SK-N-MC (cell line): ENCODE results near the gene GSAP.
"Not testable (repeated sequence)": the region's sequence is repeated elsewhere in the genome, so short reads cannot be mapped to it uniquely, and the experiment has no call there.

ENCODE experiments used
- DNase-seq: peaks from one replicate; pipeline ENCODE4 v3.0.0-alpha.2; 2011; ENCODE audit warnings: low read depth, low spot score
- H3K27ac ChIP-seq: fragments of 200-600 bp; sonication (generic); 2 replicates; pipeline ENCODE4 v1.5.1; 2016; ENCODE audit warnings: mixed run types
- H3K36me3 ChIP-seq: fragments of 200-600 bp; sonication (generic); 2 replicates; pipeline ENCODE4 v1.6.1; 2017; ENCODE audit warnings: antibody characterized with exemption, low read length, mixed read lengths; ENCODE audit not compliant: insufficient read depth
- H3K4me3 ChIP-seq: fragments of 200-600 bp; sonication (generic); 2 replicates; pipeline ENCODE4 v1.5.1; 2016
- H3K9ac ChIP-seq: fragments of 200-600 bp; sonication (generic); 2 replicates; pipeline ENCODE4 v1.8.0; 2017; ENCODE audit warnings: mixed run types, mixed read lengths; ENCODE audit not compliant: insufficient read length
- H3K9me3 ChIP-seq: fragments of 200-600 bp; sonication (generic); 2 replicates; pipeline ENCODE4 v1.6.1; 2017; ENCODE audit warnings: low read depth, mild to moderate bottlenecking, antibody characterized with exemption, low read length, moderate library complexity, mixed read lengths
- EZH2 ChIP-seq: fragments of 200-600 bp; sonication (generic); IDR thresholded peaks from one replicate; pipeline ENCODE4 v1.6.1; 2017; ENCODE audit warnings: antibody characterized with exemption
- FOXP2 ChIP-seq: optimal IDR thresholded peaks from 2 replicates; pipeline ENCODE3; 2011; ENCODE audit warnings: mild to moderate bottlenecking, moderate library complexity; ENCODE audit not compliant: insufficient read depth; ENCODE audit errors: extremely low read length, control extremely low read depth
- POLR2AphosphoS5 ChIP-seq: IDR thresholded peaks from 2 replicates; pipeline ENCODE4 v1.6.1; 2012; ENCODE audit warnings: mild to moderate bottlenecking, low read depth, low read length, borderline replicate concordance

Gene GSAP

DNA sequence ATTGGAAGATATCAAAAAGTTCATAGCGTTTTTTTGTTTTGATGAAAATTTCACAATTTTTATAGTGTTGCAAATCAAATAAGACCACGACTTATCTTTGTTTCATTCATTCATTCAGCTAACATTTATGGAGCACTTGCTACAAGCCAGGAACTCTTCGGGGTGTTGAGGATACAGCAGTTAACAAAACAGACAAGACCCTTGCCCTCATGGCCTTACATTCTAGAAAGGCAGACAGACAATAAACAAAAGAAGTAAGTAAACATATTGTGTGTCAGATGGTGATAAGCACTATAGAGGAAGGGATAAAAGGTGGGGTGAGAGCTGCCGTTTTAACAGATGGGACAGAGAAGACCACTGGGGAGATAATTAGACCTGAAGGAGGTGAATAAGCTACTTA lies 41.6 kb upstream of the GSAP start:
- Histone ChIP-seq H3K4me3 (no peak overlapping the region), H3K27ac (no peak overlapping the region), H3K36me3 (no peaks in the 10 kb centered on the region), H3K9me3 (no peaks in the 10 kb centered on the region), H3K9ac (no peak overlapping the region)
- TF ChIP-seq FOXP2 (no peak), POLR2AphosphoS5 (no peak), EZH2 (no peak)
- DNase-seq = no peak

DNA sequence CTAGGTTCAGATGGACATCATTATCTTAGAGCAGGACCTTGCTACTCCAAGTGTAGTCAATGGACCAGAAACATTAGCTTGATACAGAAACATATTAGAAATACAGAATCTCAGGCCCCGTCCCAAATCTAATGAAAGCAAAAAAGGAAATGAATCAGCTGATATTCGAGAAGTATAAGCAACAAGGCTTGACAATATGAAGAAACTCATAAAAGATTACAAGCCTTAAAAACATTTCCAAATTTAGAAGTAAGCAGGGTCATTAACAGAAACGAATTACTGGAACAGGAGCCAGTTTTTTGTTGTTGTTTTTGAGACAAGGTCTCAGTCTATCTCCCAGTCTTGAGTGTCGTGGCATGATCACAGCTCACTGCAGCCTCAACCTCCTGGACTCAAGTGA lies 40.5 kb upstream of the GSAP start:
- DNase-seq = no peak
- H3K27ac ChIP-seq = no peak overlapping the region

DNA sequence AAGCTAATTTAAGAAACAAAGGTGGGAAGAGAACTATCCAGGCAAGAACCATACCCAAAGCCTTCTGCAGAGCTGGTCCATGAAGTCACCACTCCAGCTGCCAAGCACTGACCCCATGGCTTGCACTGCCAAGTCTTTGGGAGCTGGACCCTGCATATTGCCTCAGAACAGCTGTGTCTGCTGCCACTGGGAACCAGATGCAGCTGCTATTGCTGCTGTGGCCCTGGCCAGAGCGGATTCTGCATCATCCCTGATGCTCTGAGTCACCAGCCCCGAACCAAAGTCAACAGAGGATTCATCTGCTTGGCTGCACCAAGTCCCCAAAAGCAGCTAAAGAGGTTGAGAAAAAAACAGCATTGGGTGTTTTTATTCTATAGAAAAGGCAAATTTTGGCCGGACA lies 39.2 kb upstream of the GSAP start:
- Histone ChIP-seq H3K4me3 (no peak overlapping the region), H3K9ac (no peak overlapping the region), H3K27ac (no peak overlapping the region), H3K36me3 (no peaks in the 10 kb centered on the region), H3K9me3 (no peaks in the 10 kb centered on the region)
- TF ChIP-seq FOXP2 (no peak), EZH2 (no peak), POLR2AphosphoS5 (no peak)
- DNase-seq = no peak

More for the DNA sequence above, 40.5 kb upstream of the GSAP start:
- no peaks in the 10 kb centered on the region for H3K36me3 ChIP-seq
- H3K9me3 ChIP-seq = no peaks in the 10 kb centered on the region
- TF ChIP-seq FOXP2 (no peak), EZH2 (no peak), POLR2AphosphoS5 (no peak)
- H3K9ac ChIP-seq = no peak overlapping the region
- no peak overlapping the region for H3K4me3 ChIP-seq

DNA sequence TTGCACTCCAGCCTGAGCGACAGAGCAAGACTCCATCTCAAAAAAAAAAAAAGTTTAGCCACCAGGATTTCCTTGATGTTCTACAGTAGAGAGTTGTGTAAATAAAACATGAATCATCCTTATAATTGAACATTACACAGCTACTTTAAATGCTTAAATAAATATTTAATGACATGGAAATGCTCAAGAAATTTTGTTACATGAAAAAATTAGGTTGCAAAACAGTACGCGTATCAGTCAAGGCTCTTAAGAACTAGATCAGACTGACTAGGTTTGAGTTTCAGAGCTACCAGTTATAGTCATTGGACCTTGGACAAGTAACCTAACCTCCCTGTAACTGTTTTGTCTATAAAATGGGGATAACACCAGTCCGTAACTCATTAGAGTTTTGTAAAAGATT lies 38.7 kb upstream of the GSAP start:
- H3K27ac ChIP-seq = no peak overlapping the region
- no peak for DNase-seq
- TF ChIP-seq POLR2AphosphoS5 (no peak), FOXP2 (no peak), EZH2 (no peak)
- no peaks in the 10 kb centered on the region for H3K36me3 ChIP-seq
- H3K9me3 ChIP-seq = no peaks in the 10 kb centered on the region
- no peak overlapping the region for H3K4me3 ChIP-seq
- H3K9ac ChIP-seq = no peak overlapping the region

DNA sequence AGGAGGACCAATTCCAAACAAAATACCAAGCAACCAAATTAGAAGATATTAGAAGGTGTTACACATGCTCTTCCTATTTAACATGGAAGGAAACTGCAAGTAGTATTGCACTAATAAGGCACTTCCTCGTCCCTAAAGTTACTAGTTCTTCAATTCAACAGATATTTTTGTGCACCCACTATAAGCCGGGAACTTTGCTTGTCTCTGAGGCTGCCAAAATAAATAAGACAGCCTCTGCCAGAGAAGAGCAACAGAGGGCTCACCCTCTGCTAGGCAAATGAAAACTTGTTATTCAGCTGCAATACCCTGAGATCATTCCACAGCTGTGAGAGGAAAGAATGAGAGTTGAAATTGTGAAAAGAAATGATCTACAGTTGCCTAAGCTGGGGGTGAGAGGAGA lies 37.4 kb upstream of the GSAP start:
- TF ChIP-seq FOXP2 (no peak), EZH2 (no peak), POLR2AphosphoS5 (no peak)
- no peak for DNase-seq
- Histone ChIP-seq H3K4me3 (no peak overlapping the region), H3K9me3 (no peaks in the 10 kb centered on the region), H3K27ac (no peak overlapping the region), H3K9ac (no peak overlapping the region), H3K36me3 (no peaks in the 10 kb centered on the region)

DNA sequence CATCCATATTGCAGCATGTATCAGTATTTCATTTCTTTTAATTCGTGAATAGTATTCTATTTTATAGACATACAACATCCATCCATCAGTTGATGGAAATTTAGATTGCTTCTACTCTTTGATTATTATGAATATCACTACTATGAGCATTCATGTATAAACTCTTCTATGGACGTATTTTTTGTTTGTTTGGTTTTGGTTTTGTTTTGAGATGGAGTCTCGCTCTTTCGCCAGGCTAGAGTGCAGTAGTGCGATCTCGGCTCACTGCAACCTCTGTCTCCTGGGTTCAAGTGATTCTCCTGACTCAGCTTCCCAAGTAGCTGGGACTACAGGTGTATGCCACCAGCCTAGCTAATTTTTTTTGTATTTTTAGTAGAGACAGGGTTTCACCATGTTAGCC lies 35.8 kb upstream of the GSAP start:
- H3K9me3 ChIP-seq, H3K4me3 ChIP-seq, H3K36me3 ChIP-seq, H3K27ac ChIP-seq, H3K9ac ChIP-seq, DNase-seq: not testable (repeated sequence)

DNA sequence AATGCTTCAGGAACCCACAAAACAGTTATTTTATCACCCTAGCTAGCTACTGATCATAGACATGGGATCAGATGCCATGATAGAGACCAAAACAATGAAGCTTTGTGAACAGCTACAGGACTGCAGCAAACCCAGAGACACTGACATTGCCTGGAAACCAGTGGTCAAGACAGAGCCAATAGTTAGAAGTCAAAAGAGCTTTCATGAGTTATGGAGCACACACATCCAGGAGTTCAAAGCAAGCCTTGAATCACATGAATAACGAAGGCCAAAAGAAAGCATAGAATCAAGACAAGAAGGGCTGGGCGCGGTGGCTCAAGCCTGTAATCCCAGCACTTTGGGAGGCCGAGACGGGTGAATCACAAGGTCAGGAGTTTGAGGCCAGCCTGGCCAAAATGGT lies 34.5 kb upstream of the GSAP start:
- Histone ChIP-seq H3K9ac (no peak overlapping the region), H3K36me3 (no peaks in the 10 kb centered on the region), H3K9me3 (no peaks in the 10 kb centered on the region), H3K4me3 (no peak overlapping the region), H3K27ac (no peak overlapping the region)
- no peak for DNase-seq
- no peak for TF ChIP-seq FOXP2
- TF ChIP-seq POLR2AphosphoS5 = no peak
- TF ChIP-seq EZH2 = no peak

DNA sequence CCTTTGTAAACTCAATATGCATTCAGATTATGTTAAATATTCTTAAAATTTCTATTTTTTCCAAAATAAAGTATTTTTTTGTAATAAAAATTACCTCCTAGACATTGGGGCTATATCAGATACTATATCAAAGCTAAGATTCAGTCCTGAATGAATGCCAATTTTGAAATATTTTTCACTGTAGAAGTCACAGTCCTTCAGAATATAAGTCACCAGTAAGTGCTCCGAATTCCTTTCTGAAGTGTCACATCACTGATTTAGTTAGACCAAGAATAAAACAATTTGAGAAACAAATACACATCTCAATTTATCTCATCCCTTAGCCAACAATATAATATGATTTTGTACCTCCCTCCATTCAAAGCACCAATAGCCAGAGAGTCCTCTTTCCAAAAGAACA lies 33.9 kb upstream of the GSAP start:
- no peak overlapping the region for H3K9ac ChIP-seq
- no peak for TF ChIP-seq POLR2AphosphoS5
- TF ChIP-seq EZH2 = no peak
- no peak for TF ChIP-seq FOXP2
- H3K27ac ChIP-seq = no peak overlapping the region
- H3K9me3 ChIP-seq = no peaks in the 10 kb centered on the region
- no peak for DNase-seq
- H3K36me3 ChIP-seq = no peaks in the 10 kb centered on the region
- H3K4me3 ChIP-seq = no peak overlapping the region

DNA sequence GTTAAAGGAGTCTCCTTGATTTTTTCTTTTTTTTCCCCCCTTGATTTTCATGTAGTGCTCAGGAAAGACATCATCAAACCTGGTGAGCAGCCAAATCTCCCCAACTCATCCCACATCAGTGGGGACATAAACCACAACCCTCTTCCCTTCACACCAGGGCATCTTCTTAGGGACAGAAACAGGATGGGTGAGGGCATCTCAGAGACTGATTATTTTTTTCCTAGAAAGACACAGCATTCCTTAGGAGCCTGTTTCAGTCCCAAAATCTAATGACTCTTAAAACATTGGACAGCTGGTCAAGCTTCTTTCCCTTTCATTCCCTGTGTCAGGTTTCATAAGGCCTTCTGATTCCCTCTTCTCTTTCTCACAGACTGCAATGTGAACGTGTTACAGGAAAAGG lies 31.5 kb upstream of the GSAP start:
- no peaks in the 10 kb centered on the region for H3K36me3 ChIP-seq
- H3K9ac ChIP-seq = no peak overlapping the region
- TF ChIP-seq POLR2AphosphoS5 (no peak), EZH2 (no peak), FOXP2 (no peak)
- no peak overlapping the region for H3K4me3 ChIP-seq
- no peaks in the 10 kb centered on the region for H3K9me3 ChIP-seq
- no peak overlapping the region for H3K27ac ChIP-seq
- DNase-seq = no peak

DNA sequence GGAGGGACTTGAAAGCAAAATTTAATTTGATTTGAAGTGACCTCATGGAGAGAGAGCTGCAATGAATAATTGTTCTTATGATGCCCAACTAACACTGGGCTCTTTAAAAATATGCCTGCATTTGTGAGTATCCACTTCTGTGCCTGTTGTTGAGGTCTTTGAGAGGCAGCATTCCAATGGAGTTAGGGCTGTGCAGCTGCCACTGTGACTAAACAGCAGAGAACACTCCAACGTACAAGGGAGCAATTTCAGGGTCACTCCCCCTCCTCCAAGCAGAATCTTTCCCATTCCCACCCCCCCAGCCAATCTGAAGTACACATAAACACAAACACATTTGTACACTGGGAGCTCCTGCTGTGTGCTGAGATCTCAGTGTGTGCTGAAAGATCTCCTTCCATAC lies 28.0 kb upstream of the GSAP start:
- no peak for TF ChIP-seq POLR2AphosphoS5
- H3K36me3 ChIP-seq = no peaks in the 10 kb centered on the region
- no peak for DNase-seq
- H3K4me3 ChIP-seq = no peak overlapping the region
- no peaks in the 10 kb centered on the region for H3K9me3 ChIP-seq
- no peak overlapping the region for H3K9ac ChIP-seq
- H3K27ac ChIP-seq = no peak overlapping the region
